ENCODE measurements around the gene MRPL23. TPM values are rescaled to one million over a fixed set of nuclear protein-coding genes. Genes with fewer than 3 reads are reported as not detected.

Gene MRPL23
- total RNA-seq, 1 donor from 2014 or later, result 26.9 TPM

- DNase-seq (ENCODE audit: low read depth), result no peak
- no peak overlapping the region for H3K27ac Mint-ChIP-seq (ENCODE audit: unreplicated experiment)
- H3K4me3 ChIP-seq (ENCODE audit: insufficient read depth, low read depth, low read length), result no peak overlapping the region
- H3K4me2 ChIP-seq (ENCODE audit: low read length), result no peak overlapping the region
- H3K36me3 ChIP-seq (ENCODE audit: insufficient read depth, low read length), result no peaks in the 10 kb centered on the region
- H3K27ac ChIP-seq (ENCODE audit: low read depth, low read length), result no peak overlapping the region
- no peak overlapping the region for H3K4me3 Mint-ChIP-seq (ENCODE audit: unreplicated experiment)
- no peaks in the 10 kb centered on the region for H3K9me3 ChIP-seq (ENCODE audit: insufficient read depth, low read depth, low read length)
- H3K9ac ChIP-seq (ENCODE audit: low read length), result no peak overlapping the region
- no peak overlapping the region for H2AFZ ChIP-seq (ENCODE audit: low read depth, low read length)
- no peaks in the 10 kb centered on the region for H3K4me1 Mint-ChIP-seq (ENCODE audit: low read depth, unreplicated experiment)
- FAIRE-seq, result no peak
- no peaks in the 10 kb centered on the region for H4K20me1 ChIP-seq (ENCODE audit: insufficient read depth, low read length)
- no peaks in the 10 kb centered on the region for H3K27me3 ChIP-seq (ENCODE audit: insufficient read depth, low read length)
- no peaks in the 10 kb centered on the region for H3K36me3 Mint-ChIP-seq (ENCODE audit: low read depth, unreplicated experiment)
- no peaks in the 10 kb centered on the region for H3K4me1 ChIP-seq (ENCODE audit: insufficient read depth, low read length)
- H3K9me3 Mint-ChIP-seq (ENCODE audit: unreplicated experiment), result no peaks in the 10 kb centered on the region
- TF ChIP-seq EZH2 (IDR thresholded peaks at IDR 0.05; ENCODE audit: insufficient read depth, low read length) (no peak), CTCF (IDR thresholded peaks at IDR 0.05; ENCODE audit: insufficient read depth, low read depth, low read length) (no peak)
- H3K79me2 ChIP-seq (ENCODE audit: insufficient read depth, low read length), result no peaks in the 10 kb centered on the region
- no peaks in the 10 kb centered on the region for H3K27me3 Mint-ChIP-seq (ENCODE audit: low read depth, unreplicated experiment)
Observed at GRCh38 chr11:1987024-1987423, 39.9 kb downstream of the MRPL23 start.

DNA sequence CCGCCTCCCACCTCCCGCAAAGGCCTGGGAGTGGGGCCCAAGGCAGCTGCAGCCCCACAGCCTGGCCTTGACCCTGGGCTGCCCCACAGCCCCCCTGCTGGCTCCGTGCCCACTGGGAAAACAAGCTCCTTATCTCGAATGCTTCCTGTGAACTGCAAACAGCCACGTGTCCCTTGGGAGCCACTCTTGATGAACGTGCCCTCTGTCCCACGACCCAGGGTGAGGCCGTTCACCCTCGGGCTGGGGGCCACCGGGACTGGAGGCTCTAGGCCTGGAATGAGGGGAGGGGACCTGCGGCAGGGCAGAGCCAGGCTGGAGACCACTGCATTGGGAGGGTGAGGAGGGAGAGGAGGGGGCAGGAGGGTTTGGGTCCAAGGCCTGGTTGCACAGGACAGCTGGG is 41.0 kb downstream of the MRPL23 start:
- Mint-ChIP-seq H3K36me3 (ENCODE audit: low read depth, unreplicated experiment) (no peaks in the 10 kb centered on the region), H3K9me3 (ENCODE audit: unreplicated experiment) (no peaks in the 10 kb centered on the region), H3K4me3 (ENCODE audit: unreplicated experiment) (no peak overlapping the region), H3K27me3 (ENCODE audit: low read depth, unreplicated experiment) (no peaks in the 10 kb centered on the region), H3K27ac (ENCODE audit: unreplicated experiment) (no peak overlapping the region), H3K4me1 (ENCODE audit: low read depth, unreplicated experiment) (no peaks in the 10 kb centered on the region)
- Histone ChIP-seq H3K9me3 (ENCODE audit: insufficient read depth, low read depth, low read length) (no peaks in the 10 kb centered on the region), H2AFZ (ENCODE audit: low read depth, low read length) (no peak overlapping the region), H3K36me3 (ENCODE audit: insufficient read depth, low read length) (no peaks in the 10 kb centered on the region), H3K4me3 (ENCODE audit: insufficient read depth, low read depth, low read length) (no peak overlapping the region), H3K4me1 (ENCODE audit: insufficient read depth, low read length) (no peaks in the 10 kb centered on the region), H3K27ac (ENCODE audit: low read depth, low read length) (no peak overlapping the region), H4K20me1 (ENCODE audit: insufficient read depth, low read length) (no peaks in the 10 kb centered on the region), H3K9ac (ENCODE audit: low read length) (no peak overlapping the region), H3K79me2 (ENCODE audit: insufficient read depth, low read length) (no peaks in the 10 kb centered on the region), H3K4me2 (ENCODE audit: low read length) (no peak overlapping the region), H3K27me3 (ENCODE audit: insufficient read depth, low read length) (no peaks in the 10 kb centered on the region)
- no peak for FAIRE-seq
- no peak for TF ChIP-seq EZH2 (IDR thresholded peaks at IDR 0.05; ENCODE audit: insufficient read depth, low read length)
- no peak for TF ChIP-seq CTCF (IDR thresholded peaks at IDR 0.05; ENCODE audit: insufficient read depth, low read depth, low read length)
- no peak for DNase-seq (ENCODE audit: low read depth)

GRCh38 chr11:1988667-1989317 is 41.7 kb downstream of the MRPL23 start:
- no peaks in the 10 kb centered on the region for H3K36me3 Mint-ChIP-seq (ENCODE audit: low read depth, unreplicated experiment)
- no peaks in the 10 kb centered on the region for H3K4me1 ChIP-seq (ENCODE audit: insufficient read depth, low read length)
- no peak overlapping the region for H3K4me3 ChIP-seq (ENCODE audit: insufficient read depth, low read depth, low read length)
- no peaks in the 10 kb centered on the region for H3K4me1 Mint-ChIP-seq (ENCODE audit: low read depth, unreplicated experiment)
- H3K4me2 ChIP-seq (ENCODE audit: low read length), result no peak overlapping the region
- DNase-seq (ENCODE audit: low read depth), result no peak
- no peaks in the 10 kb centered on the region for H3K27me3 Mint-ChIP-seq (ENCODE audit: low read depth, unreplicated experiment)
- no peaks in the 10 kb centered on the region for H3K79me2 ChIP-seq (ENCODE audit: insufficient read depth, low read length)
- FAIRE-seq, result no peak
- no peak overlapping the region for H2AFZ ChIP-seq (ENCODE audit: low read depth, low read length)
- no peaks in the 10 kb centered on the region for H3K36me3 ChIP-seq (ENCODE audit: insufficient read depth, low read length)
- no peak overlapping the region for H3K9ac ChIP-seq (ENCODE audit: low read length)
- no peak for TF ChIP-seq CTCF (IDR thresholded peaks at IDR 0.05; ENCODE audit: insufficient read depth, low read depth, low read length)
- no peak for TF ChIP-seq EZH2 (IDR thresholded peaks at IDR 0.05; ENCODE audit: insufficient read depth, low read length)
- H3K9me3 Mint-ChIP-seq (ENCODE audit: unreplicated experiment), result no peaks in the 10 kb centered on the region
- H3K27ac Mint-ChIP-seq (ENCODE audit: unreplicated experiment), result no peak overlapping the region
- H3K27me3 ChIP-seq (ENCODE audit: insufficient read depth, low read length), result no peaks in the 10 kb centered on the region
- H3K9me3 ChIP-seq (ENCODE audit: insufficient read depth, low read depth, low read length), result no peaks in the 10 kb centered on the region
- no peak overlapping the region for H3K4me3 Mint-ChIP-seq (ENCODE audit: unreplicated experiment)
- no peaks in the 10 kb centered on the region for H4K20me1 ChIP-seq (ENCODE audit: insufficient read depth, low read length)
- no peak overlapping the region for H3K27ac ChIP-seq (ENCODE audit: low read depth, low read length)

Measured in astrocyte (in vitro differentiated cells and primary cell).